Occipital lobe (tissue), 2 donors: ENCODE data around the gene CYP27C1. TPM values are rescaled to one million over a fixed set of nuclear protein-coding genes. Genes with fewer than 3 reads are reported as not detected.
A peak's percentile ranks its signal among the peaks of the same experiment; 100 is the strongest.

Source experiments
- DNase-seq: peaks from one replicate; lab custom pipeline; 2025; lab: John Stamatoyannopoulos, UW
- total RNA-seq: library from RNA; depleted of rRNA; stranded (reverse); fragments of >200 nt; gene quantifications from one replicate; pipeline ENCODE4 v1.2.3, GENCODE V29; 2014

CYP27C1 gene
- total RNA-seq, 1 donor from 2014 or later: 2.2 TPM

DNA sequence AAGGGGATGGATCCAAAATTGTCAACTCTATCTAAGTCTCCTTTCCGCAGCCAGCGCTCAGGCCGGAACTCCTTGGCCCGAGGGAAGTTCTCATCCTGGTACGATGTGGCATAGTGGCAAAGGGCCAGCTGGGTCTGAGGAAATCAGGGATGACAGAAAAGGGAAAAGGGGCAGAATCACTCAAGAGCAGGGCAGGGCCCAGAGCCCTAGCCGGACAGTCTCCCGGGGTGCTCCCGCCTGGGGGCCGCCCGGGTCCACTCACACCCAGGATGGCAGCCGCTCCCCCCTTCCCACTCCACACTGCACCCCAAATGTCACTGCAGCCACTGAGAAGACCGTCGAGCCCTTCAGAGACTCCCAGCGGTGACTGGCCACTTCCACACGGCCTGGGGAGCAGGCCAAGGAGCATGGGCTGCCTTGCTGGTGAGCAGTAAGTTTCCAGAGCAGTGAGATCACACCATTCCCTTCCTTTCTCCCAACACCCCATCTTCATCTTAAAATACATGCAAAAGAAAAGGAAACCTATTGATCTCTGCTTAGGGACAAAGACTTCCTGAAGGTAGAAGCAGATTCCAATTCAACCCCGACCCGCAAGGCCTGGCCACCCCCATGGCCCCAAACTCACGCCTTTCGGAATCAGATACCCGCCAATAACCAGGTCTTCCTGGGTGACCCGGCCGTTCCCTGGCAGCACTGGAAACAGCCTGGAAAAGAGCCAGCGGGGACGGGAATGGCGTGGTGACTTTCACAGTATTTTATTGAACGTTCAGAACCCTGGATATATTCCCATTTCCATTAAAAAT lies 26.7 kb downstream of the CYP27C1 start:
- no peak for DNase-seq

DNA sequence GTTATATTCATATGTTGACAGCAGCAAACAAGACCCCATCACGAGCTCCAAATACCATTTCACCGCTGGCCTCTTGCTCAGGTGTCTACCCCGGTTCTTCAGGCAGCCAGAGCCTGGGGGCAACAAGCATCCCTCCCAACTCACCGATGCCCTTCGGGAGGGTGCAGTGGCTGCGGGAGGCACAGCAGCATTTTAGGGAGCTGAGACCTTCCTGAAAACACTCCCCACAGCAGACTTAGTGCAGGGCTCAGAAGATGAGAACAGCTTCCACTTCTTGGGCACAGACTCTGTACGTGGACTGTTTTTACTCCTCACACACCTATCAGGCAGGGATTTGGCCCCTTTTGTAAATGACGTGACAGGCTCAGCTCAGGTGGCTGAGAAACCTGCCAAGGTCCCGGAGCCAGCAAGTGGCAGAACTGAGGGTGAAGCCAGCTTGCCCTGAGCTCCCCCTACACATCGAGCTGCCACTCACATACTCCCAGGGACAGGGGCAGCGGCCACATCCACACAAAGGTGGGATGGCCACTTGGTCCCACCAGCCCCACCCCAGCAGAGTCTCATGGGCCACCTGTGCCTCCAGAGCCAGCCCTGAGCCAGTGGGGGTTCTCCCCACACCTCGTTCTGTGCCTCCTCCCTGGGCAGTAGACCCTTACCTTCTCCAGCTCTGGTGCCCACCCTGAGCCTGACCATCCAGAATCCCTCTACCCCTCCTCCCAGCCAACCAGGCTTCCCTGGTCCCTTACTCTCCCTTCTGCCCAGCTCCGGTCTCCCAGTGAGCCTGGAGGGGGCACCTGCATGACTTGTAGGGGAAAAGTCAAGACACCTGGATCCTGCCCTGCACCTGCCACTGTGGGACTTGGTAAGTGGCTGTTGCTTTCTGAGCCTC lies 28.5 kb downstream of the CYP27C1 start:
- DNase-seq: no peak

DNA sequence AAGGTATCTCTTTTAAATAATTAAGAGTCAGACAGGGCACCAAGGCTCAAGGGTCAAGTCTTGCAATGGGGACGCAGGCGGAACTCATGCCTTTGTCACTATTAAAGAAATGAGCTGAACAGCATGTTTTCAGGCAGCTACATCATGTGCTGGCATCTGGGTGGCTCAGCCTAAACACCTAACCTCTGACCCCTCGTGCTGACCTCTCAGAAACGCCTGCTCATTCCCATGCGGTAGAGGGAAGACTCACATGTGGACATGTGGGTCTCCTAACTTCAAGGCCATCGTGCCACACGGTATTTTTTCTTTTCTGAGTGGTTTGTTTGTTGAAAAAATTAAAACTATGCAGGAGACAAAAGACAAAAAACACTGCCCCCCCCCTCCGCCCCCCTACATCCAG lies 31.3 kb downstream of the CYP27C1 start:
- DNase-seq: no peak

DNA sequence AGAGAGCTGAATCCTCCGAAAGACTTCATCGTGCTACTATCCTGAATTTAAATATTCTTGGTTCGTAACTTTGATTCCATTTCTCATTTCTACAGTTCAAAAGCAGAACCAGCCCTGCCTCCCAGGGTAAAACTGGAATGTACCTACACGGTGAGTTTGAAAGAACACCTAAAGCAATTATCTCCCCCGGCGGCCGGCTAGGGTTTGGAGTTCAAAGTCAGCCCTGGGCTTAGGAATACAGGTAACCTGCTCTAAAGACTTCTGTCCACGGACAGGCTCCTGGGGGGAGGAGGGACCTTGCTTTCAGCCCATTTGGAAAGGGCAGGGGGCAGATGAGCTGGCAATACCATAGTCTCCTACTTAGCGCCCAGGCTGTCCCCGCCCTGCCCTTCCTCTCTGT lies 32.3 kb downstream of the CYP27C1 start:
- DNase-seq: no peak

DNA sequence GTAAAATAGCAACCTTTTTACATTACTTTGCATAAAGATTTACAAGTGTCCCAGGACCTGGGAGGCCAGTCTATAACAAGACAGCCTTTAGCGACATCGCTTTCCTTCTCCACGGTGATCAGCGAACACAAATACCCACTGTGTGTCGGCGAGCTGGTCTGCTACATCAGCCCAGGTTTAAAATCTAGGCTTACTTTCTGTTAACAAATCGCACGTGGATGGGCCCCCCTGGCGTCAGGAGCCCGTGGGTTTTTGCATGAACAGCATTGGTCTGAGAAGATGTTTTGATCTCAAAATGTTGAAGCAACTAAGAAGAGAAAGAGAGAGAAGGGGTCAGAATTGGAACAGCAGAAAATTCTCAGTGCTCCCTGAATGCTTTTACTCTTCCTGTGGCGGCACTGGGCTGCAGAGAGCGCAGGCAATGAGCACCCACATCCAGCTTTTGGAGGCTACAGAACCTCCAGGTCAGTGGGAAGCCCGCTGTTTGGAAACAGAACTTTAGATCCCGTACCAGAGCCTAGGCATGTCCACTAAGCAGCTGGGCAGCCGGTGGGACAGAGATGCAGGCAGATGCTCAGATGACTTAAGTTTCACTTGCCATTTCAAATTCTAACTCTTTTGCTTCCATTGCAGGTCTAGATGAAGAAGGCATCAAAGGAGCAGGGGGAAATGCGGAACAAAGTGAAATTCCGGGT lies 32.9 kb downstream of the CYP27C1 start:
- no peak for DNase-seq

DNA sequence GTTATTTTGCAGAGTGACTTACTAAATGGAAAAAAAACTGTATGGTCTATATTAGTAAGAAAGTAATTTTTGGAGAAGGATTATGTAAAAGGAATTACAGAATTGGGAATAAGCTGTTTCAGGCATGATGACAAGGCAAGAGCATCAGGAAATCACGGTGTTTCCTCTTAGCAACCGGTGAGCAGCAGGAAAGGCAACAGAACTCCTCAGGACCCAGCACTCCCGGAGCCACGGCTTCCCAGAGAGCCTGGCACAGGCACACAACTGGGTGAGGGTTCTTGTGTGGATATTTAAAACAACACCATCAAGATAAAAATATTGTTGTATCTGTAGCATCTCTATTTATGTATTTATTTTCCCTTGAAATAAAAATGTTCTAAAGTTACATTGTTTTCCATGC lies 34.4 kb downstream of the CYP27C1 start:
- DNase-seq: no peak

DNA sequence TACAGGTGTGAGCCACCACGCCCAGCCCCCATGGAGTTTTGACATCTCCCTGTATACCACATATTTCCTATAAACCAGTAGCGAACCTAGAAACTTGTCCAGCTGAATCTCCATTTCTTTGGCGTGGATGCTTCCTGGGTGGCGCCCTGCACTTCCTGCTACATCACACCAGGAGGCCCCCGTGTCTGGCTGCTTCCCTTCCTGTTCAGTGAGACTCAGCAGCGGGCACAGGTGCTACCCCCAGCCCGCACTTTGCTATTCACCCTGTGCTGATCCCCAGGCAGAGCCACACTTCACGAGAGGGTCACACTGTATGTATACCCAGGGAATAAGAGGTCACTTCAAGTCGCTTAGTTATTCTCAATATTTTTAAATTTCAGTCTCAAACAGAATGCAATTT lies 35.0 kb downstream of the CYP27C1 start:
- no peak for DNase-seq

DNA sequence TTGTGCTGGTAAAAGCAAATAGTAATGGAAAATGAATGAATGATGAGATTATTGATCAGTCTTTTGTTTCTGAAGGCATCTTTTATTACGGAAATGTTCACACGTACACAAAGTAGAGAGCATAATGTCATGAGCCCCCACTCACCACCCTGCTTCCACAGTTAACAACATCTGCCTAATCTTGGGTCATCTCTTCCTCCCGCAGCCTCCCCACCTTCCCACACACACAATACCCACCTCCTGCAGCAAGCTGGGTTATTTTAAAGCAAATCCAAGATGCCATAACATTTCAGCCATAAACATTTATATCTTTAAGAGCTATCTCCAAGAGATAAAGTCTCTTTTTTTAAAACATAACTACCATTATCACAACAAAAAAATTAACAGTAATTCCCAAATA lies 36.3 kb downstream of the CYP27C1 start:
- no peak for DNase-seq

DNA sequence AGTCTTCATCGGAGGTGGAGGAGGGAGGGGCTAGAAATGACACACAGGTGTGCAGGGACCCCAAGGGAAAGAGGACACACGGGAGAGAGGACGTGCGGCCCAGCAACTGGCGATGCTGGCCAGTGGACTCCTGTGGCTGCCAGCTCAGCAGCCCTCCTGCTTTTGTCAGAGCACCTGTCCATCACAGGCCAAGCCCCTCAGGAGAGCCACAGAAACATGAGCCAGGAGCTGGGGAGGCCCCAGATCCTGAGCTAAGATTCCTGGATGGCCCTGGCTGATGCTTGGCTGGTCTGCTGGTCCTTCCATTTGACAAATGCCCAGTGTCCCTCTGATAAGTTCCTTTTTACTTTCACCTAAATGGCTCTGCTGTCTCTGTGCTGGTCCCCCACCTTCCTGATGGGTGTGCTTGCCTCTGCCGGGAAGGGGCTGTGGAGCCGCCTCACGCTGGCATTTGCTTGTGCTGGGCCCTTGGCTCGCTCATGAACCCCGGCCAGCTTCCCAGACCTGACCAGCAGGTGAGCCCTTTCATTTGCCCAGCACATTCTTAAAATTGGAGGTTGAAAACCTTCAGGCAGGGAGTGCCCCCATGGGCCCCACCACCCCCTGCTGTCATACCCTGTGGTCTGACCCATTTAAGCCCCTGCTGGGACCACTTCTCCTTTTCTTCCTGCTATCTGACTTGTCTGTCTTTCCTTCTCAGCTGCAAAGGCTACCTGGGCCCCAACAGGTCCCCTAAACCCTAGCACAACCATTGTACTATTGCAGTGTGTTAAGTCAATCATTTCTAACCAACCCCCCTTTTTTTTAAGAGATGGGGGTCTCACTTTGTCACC lies 37.3 kb downstream of the CYP27C1 start:
- no peak for DNase-seq

DNA sequence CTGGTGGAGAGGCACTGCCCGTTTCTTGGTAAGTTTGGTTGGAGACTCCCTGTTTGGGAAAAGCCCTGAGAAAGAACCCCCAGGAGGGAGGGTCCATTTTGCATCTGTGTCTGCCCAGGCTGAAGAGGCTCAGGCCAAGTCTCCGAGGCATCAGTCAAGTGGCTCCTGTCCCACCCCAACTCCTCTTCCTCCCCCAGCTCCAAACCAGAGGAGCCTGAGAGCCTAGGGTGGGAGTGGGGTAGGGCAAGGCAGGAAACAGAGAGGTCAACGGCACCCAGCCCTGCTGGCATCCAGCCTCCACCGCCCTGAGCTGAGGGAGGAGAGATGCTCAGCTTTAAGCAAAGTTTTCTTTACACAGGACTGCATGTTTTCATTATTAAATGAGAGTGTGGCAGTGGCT lies 38.2 kb downstream of the CYP27C1 start:
- no peak for DNase-seq

DNA sequence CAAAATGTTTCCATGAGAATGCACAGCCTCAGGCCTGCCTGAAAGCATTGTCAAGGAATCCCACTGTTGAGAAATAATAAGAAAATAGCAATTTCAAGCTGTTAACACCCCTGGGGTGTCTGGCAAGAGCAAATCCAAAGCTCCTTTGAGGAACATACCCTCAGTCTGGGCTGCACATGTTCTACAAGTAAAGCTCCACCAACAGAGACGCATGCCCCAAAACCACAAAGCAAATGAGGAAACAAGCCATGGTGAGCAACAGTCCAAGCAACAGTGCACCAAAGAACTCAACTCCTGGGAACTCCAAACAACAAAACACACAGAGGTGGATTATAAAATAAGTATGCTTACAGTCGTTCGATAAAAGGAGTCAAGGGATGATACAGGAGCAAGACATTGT lies 40.3 kb downstream of the CYP27C1 start:
- no peak for DNase-seq

DNA sequence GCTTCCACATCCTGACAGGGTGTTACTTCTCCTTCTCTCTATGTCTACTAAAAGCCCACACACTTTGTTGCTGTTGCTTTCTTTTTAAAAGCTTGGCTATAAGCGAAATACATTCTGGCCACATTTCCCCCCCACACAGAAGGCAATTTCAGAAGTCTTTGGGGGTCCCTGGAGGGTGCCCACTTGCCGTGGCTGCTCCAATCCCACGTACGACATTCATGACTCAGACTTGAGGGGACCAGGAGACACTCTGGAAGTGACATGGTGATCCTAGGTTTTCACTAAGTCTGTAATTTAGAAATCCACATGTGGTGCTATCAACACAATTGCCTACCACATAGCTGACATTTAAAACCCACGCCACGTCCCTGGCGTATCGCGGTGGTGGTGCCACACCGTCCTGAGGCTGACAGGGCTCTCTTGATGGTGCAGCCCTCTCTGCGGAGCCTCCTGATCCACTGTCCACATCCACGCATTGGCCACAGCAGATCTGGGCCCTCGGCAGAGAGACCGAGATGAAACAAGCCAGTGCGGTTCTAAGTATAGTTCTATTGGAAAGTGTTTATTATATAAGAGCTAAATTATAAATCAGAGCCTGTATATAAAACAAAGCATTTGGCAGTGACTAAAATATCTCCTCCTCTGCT lies 42.4 kb downstream of the CYP27C1 start:
- no peak for DNase-seq

DNA sequence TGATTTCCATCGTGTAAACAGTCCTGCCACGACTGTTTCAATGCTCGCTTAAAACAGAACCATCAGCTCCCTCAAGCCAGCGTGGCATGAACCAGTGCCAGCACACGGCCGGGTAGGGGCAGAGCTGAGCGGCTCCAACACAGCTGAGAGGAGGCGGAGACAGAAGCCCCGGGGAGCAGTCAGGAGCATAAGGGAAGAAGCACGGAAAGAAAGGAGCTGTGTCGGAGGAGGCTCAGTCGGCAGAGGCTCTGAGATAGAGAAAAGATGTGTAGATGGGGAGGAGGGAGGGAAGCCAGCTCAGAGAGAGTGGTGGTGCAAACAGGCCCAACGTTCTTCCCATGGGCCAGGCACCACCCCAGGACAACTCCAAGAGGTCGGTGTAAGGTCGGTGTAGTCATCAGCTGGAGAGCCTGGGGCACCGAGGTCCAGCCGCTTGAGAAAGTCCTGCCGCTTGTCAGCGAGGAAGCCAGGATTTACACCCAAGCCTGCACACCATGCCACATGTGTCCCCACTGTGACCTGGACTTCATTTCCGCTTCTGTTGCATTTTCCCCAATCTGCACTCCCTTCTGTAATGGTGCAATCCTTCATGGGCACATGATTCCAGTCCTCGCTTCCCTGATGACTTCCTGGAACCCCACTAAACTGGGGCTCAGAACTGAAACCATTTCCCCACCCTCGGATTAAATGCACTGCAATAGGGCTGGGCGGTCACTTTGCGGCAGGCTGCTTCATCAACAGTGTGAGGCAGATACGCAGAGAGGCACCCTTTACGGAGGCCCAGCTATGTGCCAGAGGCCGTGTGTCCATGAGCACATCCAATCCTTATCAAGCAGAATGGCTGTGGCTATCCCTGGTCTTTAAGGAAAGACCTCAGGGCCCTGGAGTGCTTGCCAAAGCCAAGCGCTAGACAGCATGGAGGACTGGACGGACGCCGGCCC lies 43.5 kb downstream of the CYP27C1 start:
- peak; percentile 31 for DNase-seq

DNA sequence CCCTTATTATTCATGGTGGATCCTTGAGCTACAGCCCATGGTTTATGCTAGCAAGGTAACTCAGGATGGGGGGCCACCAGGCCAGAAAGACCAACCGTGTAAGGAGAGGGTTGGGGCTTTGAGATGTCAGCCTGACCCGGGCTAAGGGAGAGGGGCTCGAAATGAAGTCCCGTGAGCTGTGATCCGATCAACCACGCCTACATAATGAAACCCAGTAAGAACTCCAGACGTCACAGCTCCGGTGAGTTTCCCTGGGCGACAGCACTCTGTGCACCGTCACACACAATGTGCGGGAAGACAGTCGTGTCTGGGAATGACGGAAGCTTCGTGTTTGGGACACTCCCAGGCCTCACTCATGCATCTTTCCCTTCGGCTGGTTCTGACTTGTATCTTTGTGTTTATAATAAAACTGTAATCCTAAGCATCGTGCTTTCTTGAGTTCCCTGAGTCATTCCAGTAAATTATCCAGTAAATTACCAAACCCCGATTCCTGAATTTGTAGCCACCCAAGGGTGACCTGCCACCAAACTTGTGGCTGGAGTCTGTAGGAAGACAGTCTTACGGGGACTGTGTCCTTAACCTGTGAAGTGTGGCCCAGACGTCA lies 44.2 kb downstream of the CYP27C1 start:
- no peak for DNase-seq

DNA sequence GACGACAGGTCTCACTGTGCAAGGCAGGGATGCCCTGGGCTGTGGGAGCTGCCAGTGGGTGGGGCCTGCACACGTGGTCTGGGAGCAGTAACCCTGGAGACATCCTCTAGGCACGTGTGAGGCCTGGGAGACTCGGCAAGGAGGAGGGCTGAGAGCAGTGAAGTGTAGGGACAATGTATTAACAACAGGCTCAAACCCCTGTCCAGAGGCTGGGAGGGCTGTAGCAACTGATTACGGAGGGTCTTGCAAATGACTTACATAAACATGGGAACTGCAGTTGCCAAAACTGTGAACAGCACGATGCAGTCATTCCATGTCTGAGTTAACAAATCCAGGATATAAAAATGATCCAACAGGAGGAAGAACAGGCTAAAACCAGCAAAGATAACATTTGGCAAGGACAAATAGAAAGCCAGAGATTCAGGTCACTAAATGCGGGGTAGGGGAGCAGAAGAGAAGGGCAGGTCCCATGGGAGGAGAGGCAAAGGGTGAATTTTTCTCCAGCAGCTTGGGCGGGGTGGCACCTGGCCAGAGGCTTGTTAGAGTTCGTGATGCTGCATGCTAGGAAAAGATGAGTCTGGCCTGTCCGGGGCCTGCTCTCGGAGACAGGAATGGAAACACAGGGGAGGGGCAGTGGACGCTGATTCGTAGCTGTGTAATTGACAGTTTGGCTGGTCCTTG lies 44.9 kb downstream of the CYP27C1 start:
- DNase-seq: no peak

DNA sequence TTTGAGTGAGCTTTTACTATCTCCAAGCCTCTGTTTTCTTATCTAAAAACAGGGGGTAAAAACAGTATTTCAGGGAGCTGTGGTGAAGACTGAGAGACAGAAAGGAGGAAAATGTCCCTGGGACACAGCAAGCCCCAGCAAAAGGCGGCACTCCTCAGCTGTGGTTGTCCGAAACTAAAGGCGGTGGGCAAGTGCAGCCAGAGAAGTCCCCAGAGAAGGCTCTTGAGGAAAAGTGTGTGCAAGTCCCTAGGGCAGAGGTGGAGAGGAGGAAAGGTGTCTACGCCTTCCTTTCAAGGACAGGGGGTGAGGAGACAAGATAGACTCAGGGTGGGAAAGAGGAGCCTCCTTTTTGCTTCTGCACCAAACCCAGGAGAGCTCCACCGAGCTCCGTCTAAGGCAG lies 45.5 kb downstream of the CYP27C1 start:
- no peak for DNase-seq

DNA sequence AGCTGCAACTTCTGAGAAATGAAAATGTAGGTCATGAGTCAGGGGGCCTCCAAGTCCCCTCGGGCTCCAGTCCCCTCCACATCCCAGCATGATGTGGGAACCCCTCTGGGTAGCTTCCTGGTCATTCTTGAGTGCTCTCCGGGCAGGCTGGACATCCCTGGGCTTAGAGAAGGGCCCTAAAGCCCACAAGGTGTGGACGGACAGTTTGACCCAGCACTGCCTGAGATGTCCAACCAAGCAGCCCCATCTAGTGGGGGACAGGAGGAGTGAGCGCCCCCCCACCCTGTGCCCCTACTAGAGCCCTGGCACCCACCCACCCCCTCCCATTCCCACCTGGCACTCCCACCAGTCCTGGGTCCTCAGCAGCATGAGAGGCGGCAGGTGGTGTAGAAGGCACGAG lies 46.0 kb downstream of the CYP27C1 start:
- no peak for DNase-seq

DNA sequence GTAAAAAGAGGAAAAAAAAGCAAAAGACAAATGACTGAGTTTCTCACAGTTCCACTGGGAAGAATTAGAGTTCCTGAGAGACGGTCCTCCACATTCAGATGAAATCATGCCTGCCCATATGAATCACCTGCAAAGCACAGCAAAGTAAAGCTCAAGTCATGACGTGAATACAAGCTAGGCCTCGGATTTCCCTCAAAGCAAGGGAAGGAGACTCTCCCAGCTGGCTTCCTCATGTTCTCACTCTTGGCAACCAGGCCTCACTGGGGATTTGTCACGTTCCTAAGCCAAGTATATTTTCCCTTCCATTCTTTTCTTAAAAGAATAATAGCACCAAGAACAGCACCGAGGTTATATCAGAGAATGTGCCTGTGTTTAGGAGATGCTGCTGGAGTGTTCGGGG lies 47.0 kb downstream of the CYP27C1 start:
- DNase-seq: no peak

DNA sequence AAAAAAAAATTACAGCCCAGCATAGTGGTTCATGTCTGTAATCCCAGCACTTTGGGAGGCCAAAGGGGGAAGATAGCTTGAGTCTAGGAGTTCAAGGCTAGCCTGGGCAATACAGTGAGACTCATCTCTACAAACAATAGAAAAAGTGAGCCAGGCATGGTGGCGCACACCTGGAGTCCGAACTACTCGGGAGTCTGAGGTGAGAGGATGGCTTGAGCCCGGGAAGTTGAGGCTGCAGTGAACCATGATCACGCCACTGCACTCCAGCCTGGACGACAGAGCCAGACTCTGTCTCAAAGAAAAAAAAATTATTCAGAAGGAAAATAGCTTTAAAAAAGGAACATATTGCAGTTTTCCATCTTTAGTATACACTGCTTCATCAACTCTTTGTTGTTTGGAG lies 47.8 kb downstream of the CYP27C1 start:
- DNase-seq: no peak
